ENCODE results near the gene SDK2. TPM values are rescaled to one million over a fixed set of nuclear protein-coding genes. Genes with fewer than 3 reads are reported as not detected.

Gene SDK2
- total and polyA plus RNA-seq, 2 of the 8 experiments (the other 6 are each of a cell fraction or from before 2014, with no cell fraction given) = 3.9 to 4.1 TPM

DNA sequence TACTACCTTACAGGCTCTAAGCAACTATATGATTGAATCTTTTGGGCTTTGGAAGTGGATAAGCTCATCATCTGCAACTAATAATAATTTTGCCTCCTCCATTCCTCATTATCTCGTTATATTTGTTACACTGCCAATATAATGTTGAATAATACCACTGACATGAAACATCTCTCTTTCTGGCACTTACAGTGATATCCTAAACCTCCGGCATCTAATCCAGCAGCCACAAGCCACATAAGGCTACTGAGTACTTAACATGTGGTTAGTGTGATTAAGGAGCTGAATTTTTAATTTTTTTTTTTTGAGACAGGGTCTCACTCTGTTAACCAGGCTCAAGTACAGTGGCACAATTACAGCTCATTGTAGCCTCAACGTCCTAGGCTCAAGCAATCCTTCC lies 342.1 kb downstream of the SDK2 start:
- no peak overlapping the region for H3K4me2 ChIP-seq (ENCODE audit: insufficient read depth in 1 of 2, low read depth in 2 of 2, low read length in 2 of 2)
- no peak for DNase-seq (ENCODE audit: low read depth in 1 of 2, low spot score in 2 of 2)
- POLR2A ChIA-PET (ENCODE audit: partially characterized antibody) = interaction anchor here (1.7 kb wide), 1 partner anchor 9 kb away, joined by 5 read pairs; no protein-coding TSS in a partner anchor

More for the DNA sequence above, 342.1 kb downstream of the SDK2 start:
- Histone ChIP-seq H3K4ac (replicated peaks; ENCODE audit: insufficient read length, low read depth, low read length) (no peak overlapping the region), H3K18ac (ENCODE audit: extremely low read depth, low read length) (no peak overlapping the region), H4K5ac (ENCODE audit: insufficient read length, low read depth, low read length) (no peak overlapping the region), H3K27ac (ENCODE audit: low read depth, low read length) (no peak overlapping the region), H2AFZ (ENCODE audit: low read length) (no peak overlapping the region), H2BK20ac (ENCODE audit: low read length) (no peak overlapping the region), H3K23me2 (ENCODE audit: low read depth, low read length) (no peaks in the 10 kb centered on the region), H3K9me3 (ENCODE audit: insufficient read depth in 2 of 2, low read depth in 1 of 2, low read length in 1 of 2) (no peaks in the 10 kb centered on the region), H2BK15ac (ENCODE audit: low read length) (no peak overlapping the region), H2BK12ac (ENCODE audit: low read depth, low read length) (no peak overlapping the region), H3K36me3 (ENCODE audit: control insufficient read depth in 2 of 4, insufficient read depth in 4 of 4, low read length in 3 of 4) (no peaks in the 10 kb centered on the region), H3K4me3 (ENCODE audit: extremely low read depth in 1 of 4, insufficient read depth in 2 of 4, low read depth in 3 of 4, low read length in 4 of 4) (no peak overlapping the region), H3K23ac (ENCODE audit: insufficient read length) (no peak overlapping the region), H4K20me1 (replicated peaks in 1 of 2; ENCODE audit: control insufficient read depth in 1 of 2, insufficient read depth in 2 of 2, low read length in 2 of 2) (peaks cover 0 to 2% of the 10 kb centered on the region in 2 experiments), H2BK120ac (replicated peaks; ENCODE audit: low read depth, low read length) (no peak overlapping the region), H3K27me3 (replicated peaks in 1 of 4; ENCODE audit: control insufficient read depth in 3 of 4, extremely low read depth in 1 of 4, insufficient read depth in 3 of 4, low read length in 3 of 4) (no peaks in the 10 kb centered on the region), H2BK5ac (ENCODE audit: low read depth, low read length) (no peak overlapping the region), H3K79me1 (ENCODE audit: low read depth, low read length) (no peaks in the 10 kb centered on the region; the same call in none of the 2 replicates), H3K79me2 (ENCODE audit: control insufficient read depth in 1 of 2, insufficient read depth in 2 of 2, low read length in 2 of 2) (peaks cover 0 to 25% of the 10 kb centered on the region in 2 experiments; a peak in 1 of 4 replicates), H3K14ac (ENCODE audit: insufficient read length) (no peak overlapping the region), H2AK5ac (ENCODE audit: low read depth, low read length) (no peak overlapping the region), H4K8ac (ENCODE audit: extremely low read depth, insufficient read depth, low read length) (no peak overlapping the region), H3K4me1 (replicated peaks in 1 of 4; ENCODE audit: control insufficient read depth in 3 of 4, insufficient read depth in 4 of 4, low read length in 3 of 4) (peaks cover 8 to 14% (median 12%) of the 10 kb centered on the region in 4 experiments), H3K56ac (replicated peaks; ENCODE audit: insufficient read length, low read depth, low read length) (no peak overlapping the region), H3K9ac (replicated peaks in 1 of 4; ENCODE audit: extremely low read depth in 1 of 4, low read depth in 3 of 4, low read length in 3 of 4) (no peak overlapping the region), H4K91ac (replicated peaks; ENCODE audit: insufficient read length, low read length) (no peak overlapping the region)
- FAIRE-seq = no peak
- CTCF ChIA-PET (ENCODE audit: partially characterized antibody) = interaction anchor here (0.7 to 6.1 kb wide), 7 partner anchors 8 to 521 kb away, joined by 3 to 39 read pairs (median 3); partner anchors contain the start of gene CDC42EP4
- no peak for TF ChIP-seq KDM5A (IDR thresholded peaks at IDR 0.05; ENCODE audit: low read length)
- TF ChIP-seq, protein P1, sequence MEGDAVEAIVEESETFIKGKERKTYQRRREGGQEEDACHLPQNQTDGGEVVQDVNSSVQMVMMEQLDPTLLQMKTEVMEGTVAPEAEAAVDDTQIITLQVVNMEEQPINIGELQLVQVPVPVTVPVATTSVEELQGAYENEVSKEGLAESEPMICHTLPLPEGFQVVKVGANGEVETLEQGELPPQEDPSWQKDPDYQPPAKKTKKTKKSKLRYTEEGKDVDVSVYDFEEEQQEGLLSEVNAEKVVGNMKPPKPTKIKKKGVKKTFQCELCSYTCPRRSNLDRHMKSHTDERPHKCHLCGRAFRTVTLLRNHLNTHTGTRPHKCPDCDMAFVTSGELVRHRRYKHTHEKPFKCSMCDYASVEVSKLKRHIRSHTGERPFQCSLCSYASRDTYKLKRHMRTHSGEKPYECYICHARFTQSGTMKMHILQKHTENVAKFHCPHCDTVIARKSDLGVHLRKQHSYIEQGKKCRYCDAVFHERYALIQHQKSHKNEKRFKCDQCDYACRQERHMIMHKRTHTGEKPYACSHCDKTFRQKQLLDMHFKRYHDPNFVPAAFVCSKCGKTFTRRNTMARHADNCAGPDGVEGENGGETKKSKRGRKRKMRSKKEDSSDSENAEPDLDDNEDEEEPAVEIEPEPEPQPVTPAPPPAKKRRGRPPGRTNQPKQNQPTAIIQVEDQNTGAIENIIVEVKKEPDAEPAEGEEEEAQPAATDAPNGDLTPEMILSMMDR (IDR thresholded peaks at IDR 0.05; ENCODE audit: control extremely low read depth in 1 of 3, insufficient read depth in 1 of 3, low read depth in 1 of 3, low read length in 3 of 3) = no peak
- no peak for TF ChIP-seq ZNF274 (IDR thresholded peaks at IDR 0.05; ENCODE audit: borderline replicate concordance, extremely low read depth, low read length)
- no peak for TF ChIP-seq CTBP2 (IDR thresholded peaks at IDR 0.05; ENCODE audit: borderline replicate concordance, insufficient read depth, insufficient read length, low read length)
- no peak for TF ChIP-seq NRF1 (IDR thresholded peaks at IDR 0.05; ENCODE audit: low read depth, low read length)
- TF ChIP-seq ASH2L (IDR thresholded peaks at IDR 0.05; ENCODE audit: low read length) = no peak
- no peak for TF ChIP-seq CBX5 (IDR thresholded peaks at IDR 0.05; ENCODE audit: low read depth, low read length)
- TF ChIP-seq, protein P2, sequence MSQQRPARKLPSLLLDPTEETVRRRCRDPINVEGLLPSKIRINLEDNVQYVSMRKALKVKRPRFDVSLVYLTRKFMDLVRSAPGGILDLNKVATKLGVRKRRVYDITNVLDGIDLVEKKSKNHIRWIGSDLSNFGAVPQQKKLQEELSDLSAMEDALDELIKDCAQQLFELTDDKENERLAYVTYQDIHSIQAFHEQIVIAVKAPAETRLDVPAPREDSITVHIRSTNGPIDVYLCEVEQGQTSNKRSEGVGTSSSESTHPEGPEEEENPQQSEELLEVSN (IDR thresholded peaks at IDR 0.05) = no peak
- no peak for TF ChIP-seq BACH1 (IDR thresholded peaks at IDR 0.05; ENCODE audit: low read length)
- 93% methylated on average over 3 of the region's 3 CpGs; no CpG with 5 or more reads in 1 of the 2 experiments for WGBS, 2 experiments (ENCODE audit: extremely low coverage in 1 of 2, insufficient coverage in 1 of 2, insufficient read length in 1 of 2, insufficient replicate concordance in 2 of 2, low coverage in 1 of 2, low lambda C conversion rate in 2 of 2, missing lambda C conversion rate in 1 of 2)
